GM12865 (cell line): Measurements from ENCODE around the gene TENM3.

ENCODE experiments used
- DNase-seq: peaks from one replicate; pipeline ENCODE4 v3.0.0; 2010; ENCODE audit warnings: low read depth
- H3K4me3 ChIP-seq: 2 replicates; pipeline ENCODE4 v1.5.1; 2011; ENCODE audit warnings: mild to moderate bottlenecking, low read depth, low read length, control low read depth
- CTCF ChIP-seq: IDR thresholded peaks from 2 replicates; pipeline ENCODE4 v1.5.1; 2011; ENCODE audit warnings: low read length, control low read depth, low read depth, inconsistent platforms; ENCODE audit not compliant: insufficient read depth; ENCODE audit errors: missing control alignments

The TENM3 gene

GRCh38 chr4:182678590-182678989 lies 435.4 kb downstream of the TENM3 start:
- no peak for DNase-seq
- no peak overlapping the region for H3K4me3 ChIP-seq
- no peak for TF ChIP-seq CTCF

GRCh38 chr4:182679533-182679932 lies 436.3 kb downstream of the TENM3 start:
- no peak for DNase-seq
- no peak overlapping the region for H3K4me3 ChIP-seq
- TF ChIP-seq CTCF = no peak

GRCh38 chr4:182680234-182680653 lies 437.0 kb downstream of the TENM3 start:
- no peak for DNase-seq
- H3K4me3 ChIP-seq = no peak overlapping the region
- TF ChIP-seq CTCF = no peak

GRCh38 chr4:182683661-182684060 lies 440.5 kb downstream of the TENM3 start:
- no peak for TF ChIP-seq CTCF
- DNase-seq = no peak
- no peak overlapping the region for H3K4me3 ChIP-seq

- no peak for TF ChIP-seq CTCF
- no peak overlapping the region for H3K4me3 ChIP-seq
- DNase-seq = no peak
Observed at GRCh38 chr4:182684796-182685195, 441.6 kb downstream of the TENM3 start.

- TF ChIP-seq CTCF = no peak
- H3K4me3 ChIP-seq = no peak overlapping the region
- DNase-seq = no peak
Observed at GRCh38 chr4:182688081-182688480, 444.9 kb downstream of the TENM3 start.

- H3K4me3 ChIP-seq = no peak overlapping the region
- no peak for DNase-seq
- no peak for TF ChIP-seq CTCF
Observed at GRCh38 chr4:182694551-182694950, 451.3 kb downstream of the TENM3 start.
